Measurements from ENCODE around the gene GP5.

Gene GP5

GRCh38 chr3:194399166-194399565, at the start of gene GP5:
GP5 (minus strand) TSS chr3:194399266; CDS start chr3:194398282, 984 bp downstream.
- DNase-seq = no peak

GRCh38 chr3:194447657-194448056, 48.6 kb upstream of the GP5 start:
- no peak for DNase-seq

GRCh38 chr3:194447161-194447560, 48.1 kb upstream of the GP5 start:
- peak in 1 of 2 donors; percentile 9 for DNase-seq

- DNase-seq = no peak
Measured at GRCh38 chr3:194446754-194447153, 47.7 kb upstream of the GP5 start.

GRCh38 chr3:194446172-194446571, 47.1 kb upstream of the GP5 start:
- DNase-seq = no peak

GRCh38 chr3:194443901-194444300, 44.8 kb upstream of the GP5 start:
- no peak for DNase-seq

- no peak for DNase-seq
Measured at GRCh38 chr3:194440756-194441155, 41.7 kb upstream of the GP5 start.

- DNase-seq = no peak
Measured at GRCh38 chr3:194439881-194440550, 41.0 kb upstream of the GP5 start.

GRCh38 chr3:194434503-194434902, 35.4 kb upstream of the GP5 start:
- no peak for DNase-seq

GRCh38 chr3:194431554-194431953, 32.5 kb upstream of the GP5 start:
- DNase-seq = no peak

GRCh38 chr3:194425399-194425798, 26.3 kb upstream of the GP5 start:
- no peak for DNase-seq

GRCh38 chr3:194424953-194425352, 25.9 kb upstream of the GP5 start:
- DNase-seq = no peak

GRCh38 chr3:194424373-194424772, 25.3 kb upstream of the GP5 start:
- DNase-seq = no peak

- DNase-seq = no peak
Measured at GRCh38 chr3:194423317-194423716, 24.3 kb upstream of the GP5 start.

GRCh38 chr3:194422188-194422587, 23.1 kb upstream of the GP5 start:
- DNase-seq = no peak

- no peak for DNase-seq
Measured at GRCh38 chr3:194418671-194419070, 19.6 kb upstream of the GP5 start.

GRCh38 chr3:194407423-194407822, 8.4 kb upstream of the GP5 start:
- DNase-seq = no peak

- DNase-seq = no peak
Measured at GRCh38 chr3:194405766-194406165, 6.7 kb upstream of the GP5 start.

GRCh38 chr3:194404365-194405140, 5.5 kb upstream of the GP5 start:
- peak in 1 of 2 donors; percentile 66 for DNase-seq

- DNase-seq = no peak
Measured at GRCh38 chr3:194401868-194402329, 2.8 kb upstream of the GP5 start.

- no peak for DNase-seq
Measured at GRCh38 chr3:194401346-194401745, 2.3 kb upstream of the GP5 start.

- no peak for DNase-seq
Measured at GRCh38 chr3:194399874-194400411, 877 bp upstream of the GP5 start.

- DNase-seq = peak in 1 of 2 donors; percentile 12
Measured at GRCh38 chr3:194397757-194398312, 1.2 kb downstream of the GP5 start.
